ENCODE results near the gene CAMTA1.
A peak's percentile ranks its signal among the peaks of the same experiment; 100 is the strongest.

CAMTA1 gene

DNA sequence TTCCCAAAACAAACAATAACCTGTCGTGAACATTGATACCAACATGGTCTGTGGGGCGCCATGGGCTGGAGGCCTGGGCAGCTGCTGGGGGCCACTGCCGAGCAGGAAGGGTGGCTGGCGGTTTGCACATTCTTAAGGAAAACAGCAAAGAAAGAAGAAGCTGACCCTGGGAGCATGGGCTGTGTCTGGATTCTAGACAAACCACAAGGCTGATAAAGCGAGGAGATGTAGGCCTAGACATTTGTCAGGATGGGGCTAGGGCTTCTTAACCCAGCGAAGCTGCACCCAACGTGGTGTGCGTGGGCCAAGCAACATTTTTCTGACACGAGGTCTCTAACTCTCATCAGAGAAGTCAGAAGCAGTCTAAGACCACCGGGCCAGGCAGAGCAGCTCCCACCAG, 663.7 kb downstream of the CAMTA1 start:
- no peak for DNase-seq

DNA sequence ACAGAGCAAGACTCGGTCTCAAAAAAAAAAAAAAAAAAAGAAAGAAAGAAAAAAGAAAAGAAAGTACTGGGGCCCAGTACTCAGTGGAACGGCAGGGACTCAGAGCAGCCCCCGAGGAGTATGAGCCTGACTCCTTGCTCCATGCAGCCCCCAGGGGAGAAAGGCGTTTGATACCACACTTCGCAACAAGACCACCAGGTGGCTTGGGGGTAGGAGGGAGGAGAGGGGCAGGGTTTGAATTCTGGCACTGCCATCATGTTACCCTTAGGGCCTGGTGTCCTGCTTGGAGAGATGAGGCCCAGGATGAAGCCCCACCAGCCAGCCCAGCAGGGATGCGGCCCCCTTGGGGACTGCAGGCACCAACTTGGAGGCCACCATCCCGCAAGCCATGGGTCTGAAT, 664.5 kb downstream of the CAMTA1 start:
- DNase-seq = no peak

DNA sequence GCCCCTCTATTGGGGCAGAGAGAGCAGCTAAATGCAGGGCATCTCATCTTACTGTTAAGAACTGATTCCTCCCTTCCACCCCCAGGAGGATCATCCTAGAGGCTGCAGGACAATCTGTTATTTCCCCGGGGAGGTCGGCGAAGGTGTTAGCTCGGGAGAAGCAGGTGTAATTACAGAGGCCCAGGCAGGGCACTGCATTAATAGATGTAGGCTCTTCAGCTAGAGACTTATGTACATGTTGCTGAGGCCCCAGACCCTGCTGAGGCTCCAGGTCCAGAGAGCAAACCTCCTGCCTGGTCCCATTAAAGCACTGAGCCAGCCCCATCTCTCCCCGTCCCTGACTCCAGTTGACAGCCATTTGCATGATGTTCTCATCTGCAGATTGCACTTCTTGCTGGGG, 665.6 kb downstream of the CAMTA1 start:
- DNase-seq = no peak

DNA sequence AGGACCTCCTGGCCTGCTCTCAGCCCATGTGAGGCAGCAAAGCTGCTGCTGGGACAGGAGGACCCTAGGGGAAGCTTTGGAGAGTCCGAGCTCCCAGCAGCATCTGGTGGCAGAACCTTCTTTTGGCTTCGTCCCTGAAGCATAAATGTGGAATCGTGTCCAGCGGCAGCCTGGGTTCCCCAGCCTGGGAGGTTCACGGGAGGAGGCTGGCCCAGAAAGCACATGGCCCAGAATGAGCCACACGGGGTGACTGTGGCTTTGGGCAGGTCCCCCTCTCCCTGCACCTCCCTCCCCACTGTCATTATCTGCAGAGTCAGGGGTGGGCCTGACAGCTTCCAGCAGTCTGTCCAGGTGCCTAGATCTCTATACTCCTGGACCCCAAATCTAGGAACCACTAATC, 667.8 kb downstream of the CAMTA1 start:
- no peak for DNase-seq

DNA sequence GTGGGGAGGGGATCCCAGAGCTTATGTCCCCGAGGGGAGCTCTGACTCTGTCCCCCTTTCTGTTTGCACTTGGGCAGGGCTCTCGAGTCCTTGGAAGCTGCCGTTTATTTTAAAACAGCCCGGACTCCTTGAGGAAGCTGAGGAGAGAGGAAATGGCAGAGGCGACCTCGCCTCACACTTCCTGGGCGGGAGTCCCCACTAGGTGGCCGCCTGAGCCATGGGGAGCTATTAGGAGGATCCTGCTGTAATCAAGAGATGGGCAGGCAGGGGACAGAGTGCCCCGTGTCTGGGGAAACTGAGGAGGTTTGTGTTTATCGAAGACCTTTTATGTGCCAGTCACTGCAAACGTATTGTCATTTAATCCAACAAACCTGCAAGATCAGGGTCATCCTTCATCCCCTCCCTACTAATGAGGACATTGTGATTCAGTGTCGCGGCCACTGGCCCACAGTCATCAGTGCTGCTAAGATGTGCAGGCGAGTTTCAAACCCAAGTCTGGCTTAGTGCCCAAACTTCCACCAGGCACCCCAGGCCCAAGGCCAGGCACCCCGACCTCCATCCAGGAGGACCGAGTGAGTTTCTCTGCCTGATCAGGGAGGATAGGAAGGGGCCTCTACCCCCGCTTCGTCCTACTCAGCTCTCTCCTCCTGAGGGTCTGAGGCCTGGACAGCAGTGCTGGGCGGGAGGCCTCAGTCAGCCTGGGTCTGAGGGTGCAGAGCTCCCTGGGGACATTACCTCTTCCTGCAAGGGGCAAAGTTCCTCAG, 669.0 kb downstream of the CAMTA1 start:
- no peak for DNase-seq

DNA sequence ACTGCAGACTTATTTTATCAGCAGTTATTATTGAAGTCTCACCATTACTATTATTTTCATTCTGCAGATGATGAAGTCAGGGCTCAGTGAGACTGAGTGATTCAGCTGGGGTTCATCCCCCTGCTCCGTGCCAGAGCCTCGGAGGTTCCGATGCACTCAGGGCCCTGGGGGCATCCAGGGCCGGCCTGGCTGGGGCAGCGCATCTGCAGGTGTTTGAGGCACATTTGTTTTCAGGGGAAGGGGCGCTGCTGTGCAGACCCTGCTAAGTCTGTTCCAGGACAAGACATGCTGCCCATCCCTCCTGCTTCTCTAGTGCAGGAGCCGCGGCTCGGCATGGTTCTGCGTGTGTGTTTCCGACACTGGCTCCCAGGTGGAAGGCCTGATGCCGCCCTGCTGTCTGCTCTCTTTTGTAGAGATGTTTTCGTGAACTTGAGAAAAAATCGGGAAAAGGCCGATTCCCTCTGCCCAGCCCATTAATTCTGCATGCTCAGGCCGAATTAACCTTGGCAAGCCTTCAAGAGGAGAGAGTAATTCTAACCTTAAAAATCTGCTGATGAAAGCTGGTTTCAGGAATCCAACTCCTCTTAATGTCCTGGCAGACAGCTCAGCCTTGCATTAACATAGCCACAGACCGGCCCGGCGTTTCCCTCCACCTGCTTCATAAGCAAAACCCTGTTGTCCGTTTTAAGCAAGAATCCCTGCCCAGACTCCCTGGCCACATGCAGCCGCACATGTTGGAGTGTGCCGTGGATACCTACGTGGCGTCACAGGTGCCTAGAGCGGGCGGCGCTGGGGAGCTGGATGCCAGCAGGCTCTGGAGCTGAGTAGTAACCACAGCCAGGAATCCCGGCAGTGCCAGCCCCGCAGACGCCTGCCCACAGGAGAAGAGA, 669.9 kb downstream of the CAMTA1 start:
- DNase-seq = peak; percentile 57

DNA sequence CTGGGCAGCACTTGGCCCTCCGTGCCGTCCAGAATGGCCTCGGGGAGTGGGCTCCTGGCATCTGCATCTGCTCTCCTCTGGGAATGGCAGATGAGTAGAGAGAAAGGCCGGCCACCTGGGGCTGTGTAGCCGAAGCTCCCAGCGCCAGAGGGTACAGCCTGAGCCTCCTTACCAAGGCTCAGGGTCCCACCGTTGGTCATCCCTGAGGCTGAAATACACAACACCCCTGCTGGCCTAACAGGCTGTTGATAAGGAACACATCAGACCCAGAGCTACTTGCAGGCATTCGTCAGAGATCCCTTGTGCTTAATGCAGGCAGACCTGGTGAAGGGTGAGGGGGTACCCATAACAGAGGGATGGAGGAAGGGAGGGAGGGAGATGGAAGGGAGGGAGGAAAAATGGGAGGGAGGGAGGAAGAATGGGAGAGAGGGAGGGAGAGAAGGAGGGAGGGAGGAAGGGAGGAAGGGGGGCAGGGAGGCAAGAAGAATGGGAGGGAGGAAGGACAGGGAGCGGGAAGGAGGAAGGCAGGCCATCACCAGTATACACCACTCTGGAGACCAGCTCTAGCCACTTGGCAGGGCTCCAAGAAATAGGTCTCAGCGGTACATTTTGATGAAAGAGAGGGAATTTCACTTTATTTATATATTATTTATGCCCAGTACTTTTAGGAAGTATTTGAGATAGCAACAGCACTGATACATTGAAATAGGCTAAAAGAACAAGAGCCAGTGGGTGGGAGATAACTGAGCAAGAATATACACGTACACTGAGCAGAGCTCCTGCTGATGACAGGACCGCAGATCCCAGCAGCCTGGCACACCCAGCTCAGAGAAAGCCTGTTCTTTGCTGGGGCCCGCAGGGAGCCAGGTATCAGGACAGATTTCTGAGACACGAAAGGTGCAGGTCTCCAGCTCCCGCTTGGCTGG, 670.8 kb downstream of the CAMTA1 start:
- DNase-seq = no peak

DNA sequence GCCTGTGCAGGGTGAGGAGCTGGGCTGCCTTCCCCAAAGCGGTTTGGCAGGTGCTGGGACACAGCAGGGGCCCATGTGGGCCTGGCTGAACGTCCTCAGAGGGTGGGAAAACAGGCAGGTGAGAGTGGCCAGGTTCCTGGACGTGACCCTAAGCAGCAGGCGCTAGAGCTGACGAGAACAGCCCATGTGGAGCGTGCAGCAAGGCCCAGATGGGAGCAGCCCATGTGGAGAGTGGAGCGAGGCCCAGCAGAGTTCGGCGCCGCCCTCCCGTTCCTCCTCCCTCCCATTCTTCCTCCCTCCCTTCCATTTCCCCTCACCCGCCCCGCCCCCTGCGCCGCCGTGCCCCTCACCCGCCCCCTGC, 671.4 kb downstream of the CAMTA1 start:
- DNase-seq = no peak

DNA sequence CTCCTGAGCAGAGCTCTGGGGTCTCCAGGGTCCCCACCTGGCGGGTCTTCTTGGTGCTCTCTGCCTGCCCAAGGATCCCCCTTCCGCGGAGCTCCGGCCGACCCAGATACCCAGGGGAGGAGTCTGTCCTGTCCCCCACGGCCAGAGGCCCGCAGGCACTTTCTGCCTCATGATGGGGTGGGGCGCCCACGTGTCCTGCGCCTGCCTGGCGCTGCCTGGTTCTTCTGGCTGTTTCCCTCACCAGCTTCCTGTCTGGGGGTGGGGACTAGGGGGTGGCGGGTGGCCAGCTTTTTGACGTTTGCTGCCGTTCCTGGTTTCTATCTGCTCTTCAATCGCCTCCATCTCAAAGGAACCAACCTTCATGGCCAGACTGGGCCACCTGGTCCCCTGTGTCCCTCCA, 672.6 kb downstream of the CAMTA1 start:
- no peak for DNase-seq

DNA sequence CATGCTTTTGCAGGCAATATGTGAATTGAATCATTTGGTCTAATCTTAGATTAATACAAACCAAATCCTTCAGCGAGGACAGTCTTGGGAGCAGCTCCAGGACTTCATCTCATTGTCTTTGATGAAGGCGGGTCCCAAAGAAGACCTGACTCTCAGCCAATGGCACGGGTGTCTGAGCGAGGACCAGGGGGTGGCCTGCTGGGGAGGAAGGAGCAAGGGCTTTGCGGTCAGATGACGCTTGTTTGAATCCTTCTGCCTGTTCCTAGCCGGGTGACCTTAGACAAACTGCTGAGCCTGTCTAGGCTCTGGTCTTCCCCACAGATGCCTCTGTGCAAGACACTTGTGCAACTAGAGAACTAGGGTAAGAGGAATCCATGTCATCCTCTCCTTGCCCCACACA, 673.7 kb downstream of the CAMTA1 start:
- no peak for DNase-seq

DNA sequence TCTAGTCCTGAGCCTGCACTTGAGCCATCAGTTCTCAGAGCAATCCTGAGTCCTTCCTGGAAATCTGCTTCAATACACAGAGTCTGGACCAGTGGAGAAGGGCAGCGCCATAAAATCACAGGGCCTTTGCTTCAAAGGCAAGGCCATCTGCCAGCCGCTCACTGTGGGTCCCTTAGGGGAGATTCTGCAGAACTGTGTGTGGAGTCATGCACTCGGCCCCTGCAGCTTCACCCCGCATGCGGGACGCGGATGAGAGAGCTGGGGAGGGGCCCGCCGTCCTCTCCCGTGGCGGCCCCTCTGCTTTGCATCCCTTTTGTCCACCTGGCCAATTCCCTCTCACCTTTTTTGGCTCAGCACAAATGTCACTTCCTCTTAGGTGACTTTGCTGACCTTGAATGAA, 674.7 kb downstream of the CAMTA1 start:
- DNase-seq = no peak

DNA sequence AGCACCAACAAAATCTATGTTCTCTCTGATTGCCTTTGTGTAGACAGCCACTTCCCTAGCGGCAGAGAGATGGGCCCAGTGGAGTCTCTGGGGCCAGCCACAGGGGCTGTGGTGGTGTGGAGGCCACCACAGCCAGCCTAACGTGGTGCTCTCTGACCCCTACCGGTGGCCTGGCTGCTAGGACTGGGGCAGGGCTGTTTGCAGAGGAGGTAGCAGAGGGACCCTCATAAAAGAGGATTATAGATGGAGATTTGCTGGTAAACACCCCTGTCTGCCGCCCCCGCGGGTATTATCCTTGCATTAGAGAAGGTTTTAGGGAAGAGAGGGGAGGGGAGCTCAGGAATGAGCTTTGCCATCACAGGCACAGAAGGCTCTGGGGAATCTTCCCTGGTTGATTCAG, 675.6 kb downstream of the CAMTA1 start:
- no peak for DNase-seq

DNA sequence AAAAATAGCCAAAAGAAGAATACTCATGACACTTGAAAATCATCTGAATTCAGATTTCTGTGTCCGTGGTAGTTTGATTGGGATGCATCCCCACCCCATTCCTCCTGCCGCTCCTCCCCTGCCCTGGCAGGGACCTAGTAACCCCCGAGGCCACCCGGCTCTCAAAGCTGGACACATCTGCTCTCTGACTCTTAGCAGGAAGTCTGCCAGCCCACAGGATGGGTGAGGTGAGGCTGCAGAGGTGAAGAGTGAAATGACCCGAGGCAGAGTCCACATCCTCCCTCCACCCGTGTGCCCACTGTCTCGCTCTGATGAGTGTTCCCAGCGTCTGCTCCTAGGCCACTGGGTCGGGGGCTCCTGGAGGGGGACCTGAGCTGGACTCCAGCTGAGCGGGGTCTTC, 677.4 kb downstream of the CAMTA1 start:
- no peak for DNase-seq

DNA sequence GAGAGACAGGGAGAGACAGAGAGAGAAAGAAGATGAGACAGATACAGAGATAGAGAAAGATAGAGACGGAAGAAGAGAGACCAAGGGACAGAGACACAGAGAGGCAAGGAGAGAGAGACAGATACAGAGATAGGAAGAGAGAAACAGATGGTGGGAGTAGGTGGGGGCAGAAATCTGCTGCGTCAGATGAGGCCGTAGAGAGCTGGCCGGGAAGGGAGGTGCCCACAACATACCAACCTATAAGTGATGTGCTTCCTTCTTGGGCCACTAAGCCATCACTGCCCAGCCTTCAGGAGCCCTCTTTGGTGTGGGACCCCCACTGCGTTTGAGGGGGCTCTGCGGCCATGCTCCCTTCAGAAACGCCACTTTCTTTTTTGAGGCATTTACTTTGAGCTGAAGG, 678.3 kb downstream of the CAMTA1 start:
- DNase-seq = no peak

DNA sequence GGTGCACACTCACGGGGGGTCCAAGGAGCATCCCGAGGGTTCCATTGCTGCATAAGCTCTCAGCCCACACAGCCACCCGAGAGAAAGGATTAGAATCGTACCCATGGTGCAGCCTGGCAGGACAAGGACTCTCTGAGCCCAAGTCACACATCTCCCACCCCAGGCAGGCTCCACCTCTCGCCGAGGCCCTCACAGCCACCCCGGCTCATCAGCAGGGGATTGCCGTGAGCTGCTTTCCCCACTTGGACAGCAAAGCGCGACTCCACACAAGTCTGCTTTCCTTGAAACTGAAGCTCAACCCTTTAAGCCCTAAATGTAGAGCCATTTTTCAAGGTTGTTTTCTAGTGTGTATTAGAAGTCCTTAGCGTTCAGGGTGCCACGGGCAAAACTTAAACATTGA, 679.5 kb downstream of the CAMTA1 start:
- DNase-seq = no peak

DNA sequence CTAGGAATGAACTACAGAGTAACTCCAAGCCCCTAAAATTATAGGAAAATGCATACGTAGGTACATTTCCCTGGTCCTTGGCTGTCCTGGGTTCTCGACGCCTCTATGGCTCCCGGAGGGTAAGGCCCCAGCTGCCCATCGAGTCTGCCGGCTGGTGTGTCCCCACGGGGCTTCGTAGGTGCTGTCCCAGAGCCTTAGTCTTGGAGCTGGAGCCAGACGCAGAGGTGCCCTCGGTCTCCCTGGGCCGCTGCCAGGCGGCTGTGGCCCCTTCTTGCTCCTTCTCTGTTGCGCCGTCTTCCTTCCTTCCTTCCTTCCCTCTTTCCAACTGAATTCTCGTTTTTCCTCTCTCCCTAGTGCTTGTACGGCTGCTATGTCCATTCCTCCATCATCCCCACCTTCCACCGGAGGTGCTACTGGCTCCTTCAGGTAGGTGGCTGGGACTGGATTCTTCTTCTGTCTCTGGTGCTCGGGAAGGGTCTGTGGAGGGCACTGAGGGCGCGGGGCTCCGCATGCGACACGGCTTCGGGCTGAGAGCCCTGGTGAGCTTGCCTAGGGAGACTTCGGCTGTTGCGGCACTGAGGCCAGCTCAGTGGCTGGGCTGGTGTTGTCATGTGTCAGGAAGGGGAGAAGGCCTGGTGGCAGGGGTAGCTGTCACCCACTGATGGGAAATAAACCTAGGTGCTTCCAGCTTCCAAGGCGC, 682.4 kb downstream of the CAMTA1 start:
- DNase-seq = no peak

DNA sequence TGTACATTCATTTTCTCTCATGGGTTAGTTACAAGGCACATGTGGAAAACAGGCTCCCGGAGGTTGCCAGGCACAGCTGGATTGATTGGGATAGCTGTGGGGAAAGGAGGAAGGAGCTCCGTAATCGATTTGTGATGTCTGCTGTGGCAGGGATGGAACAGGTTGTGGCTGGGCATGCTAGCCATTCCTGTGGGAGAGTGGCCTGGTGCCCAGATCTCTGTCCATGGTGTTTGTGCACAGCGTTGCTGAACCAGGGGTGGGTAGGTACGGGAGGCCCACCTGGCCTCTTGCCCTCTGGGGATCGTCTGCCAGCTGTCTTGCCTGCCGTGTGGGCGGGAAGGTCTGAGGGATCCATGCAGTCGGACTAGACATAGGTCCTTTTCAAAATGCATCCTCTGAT, 683.0 kb downstream of the CAMTA1 start:
- DNase-seq = no peak

DNA sequence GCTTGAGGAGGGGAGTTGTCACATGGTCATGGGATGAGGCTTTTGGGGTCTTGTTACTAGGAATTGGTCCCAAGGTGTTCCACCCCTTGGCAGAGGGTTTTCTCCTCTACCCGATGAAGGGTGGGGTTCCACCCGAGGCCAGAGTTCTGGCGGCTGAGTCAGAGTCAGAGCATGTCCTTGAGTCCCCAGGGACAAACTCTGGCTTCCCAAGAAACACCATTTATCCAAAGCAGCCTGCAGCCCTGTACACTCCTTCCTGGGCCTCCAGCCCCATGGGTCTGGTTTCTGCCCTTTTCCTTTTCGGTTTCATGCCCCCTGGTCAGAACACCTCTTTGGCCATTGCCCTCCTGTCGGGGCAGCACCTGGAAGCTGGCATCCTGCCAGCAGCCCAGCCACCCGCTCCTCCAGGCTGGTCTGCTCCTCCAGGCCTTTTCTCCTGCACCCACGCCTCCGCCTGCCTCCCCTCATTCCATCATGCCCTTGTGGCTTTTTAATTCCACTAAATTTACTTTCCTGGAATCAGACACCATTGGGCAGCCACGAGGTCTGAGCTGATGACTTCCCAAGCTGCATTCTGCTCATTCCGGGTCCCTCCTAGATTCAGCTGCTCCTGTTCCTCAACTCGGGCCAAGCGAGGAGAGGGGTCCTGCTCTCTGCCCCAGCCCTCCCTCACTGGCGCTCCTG, 684.1 kb downstream of the CAMTA1 start:
- peak; percentile 73 for DNase-seq

DNA sequence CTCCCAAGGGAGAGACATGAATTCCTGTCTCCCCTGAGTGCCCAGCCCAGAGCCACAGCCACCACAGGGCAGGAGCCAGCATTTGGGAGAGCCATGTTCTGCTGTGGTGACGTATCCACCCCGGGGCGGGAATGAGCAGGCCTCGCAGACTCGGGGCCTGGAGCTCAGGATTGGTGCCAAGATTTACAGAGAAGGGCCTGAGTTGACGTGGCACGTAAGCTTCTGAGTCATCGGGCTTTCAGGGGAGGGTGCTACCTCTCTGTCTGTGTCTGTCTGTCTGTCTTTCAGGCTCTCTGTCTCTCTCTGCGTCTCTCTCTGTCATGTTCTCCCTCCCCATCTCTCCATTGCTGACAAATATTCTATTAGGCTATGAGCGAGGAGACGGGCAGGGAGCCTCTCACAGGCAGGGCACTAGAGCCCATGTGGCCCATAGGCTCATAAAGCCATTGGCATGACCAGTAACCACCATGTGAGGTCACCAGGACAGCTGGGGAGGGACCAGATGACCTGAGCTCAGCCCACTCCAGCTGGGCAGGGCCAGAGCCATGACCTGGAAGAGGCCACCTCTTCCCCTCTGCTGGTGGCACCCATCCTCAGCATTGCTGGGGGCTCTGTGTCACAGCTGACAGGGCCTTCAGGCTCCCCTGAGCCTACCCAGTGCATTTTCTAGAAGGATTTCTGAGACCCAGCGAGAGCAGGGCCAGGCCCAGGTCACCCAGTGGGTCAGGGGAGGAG, 685.8 kb downstream of the CAMTA1 start:
- peak; percentile 75 for DNase-seq

DNA sequence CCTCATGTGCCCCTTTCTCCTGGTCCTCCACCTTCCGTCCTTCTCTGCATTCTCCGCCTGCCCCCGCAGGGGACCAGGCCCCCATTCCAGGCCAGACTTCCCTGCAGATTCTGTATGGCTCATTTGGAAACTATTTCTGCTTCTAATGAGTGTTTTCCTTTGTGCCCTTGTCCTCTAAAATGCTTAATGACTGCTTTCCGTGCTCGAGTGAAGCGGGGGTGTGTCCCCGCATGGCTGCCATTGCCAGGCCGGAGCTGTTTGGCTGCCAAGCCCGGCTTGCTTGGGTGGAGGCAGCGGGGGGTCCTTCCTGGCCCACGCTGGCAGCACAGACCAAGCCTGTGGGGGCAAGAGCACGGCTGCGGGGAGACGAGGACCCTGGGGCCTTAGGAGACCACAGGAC, 686.6 kb downstream of the CAMTA1 start:
- no peak for DNase-seq
